HCT116 (cell line): ENCODE data around the gene UMODL1. TPM values are rescaled to one million over a fixed set of nuclear protein-coding genes. Genes with fewer than 3 reads are reported as not detected.

ENCODE experiments used
- ATAC-seq: fragments of 200-7000 bp; cut with Tn5 transposase; 2 replicates; pipeline ENCODE4 v1.9.1; 2020; ENCODE audit warnings: mild to moderate bottlenecking, moderate library complexity
- BruUV-seq: library from RNA; stranded (reverse); fragments of 400-500 nt; replicated peaks from 2 replicates; lab custom pipeline; 2021; lab: Mats Ljungman, UMichigan
- CTCF ChIA-PET: fragments of 300-600 bp; sonication (Branson Sonifier 250); formaldehyde crosslinking; loops from one replicate; lab custom pipeline; 2021; ENCODE audit warnings: antibody characterized with exemption; lab: Charles Lee
- POLR2A ChIA-PET: fragments of 300-600, 350-600 bp; sonication (Branson Sonifier 250); formaldehyde crosslinking; loops from one replicate; lab custom pipeline; 2021; ENCODE audit warnings: antibody characterized with exemption; lab: Charles Lee
- RAD21 ChIA-PET, 2 experiments: fragments of 300-600 bp; sonication (Branson Sonifier 250); formaldehyde crosslinking; loops; one replicate each; lab custom pipeline; 2023; ENCODE audit warnings: low total read pairs in 2 of 2; ENCODE audit not compliant: uncharacterized antibody in 2 of 2, unreplicated experiment in 2 of 2, low non-redundant PET in 1 of 2; lab: Charles Lee
- DNase-seq: peaks from one replicate; pipeline ENCODE4 v3.0.0-alpha.2; 2010; ENCODE audit warnings: low read depth, low spot score
- H2AFZ ChIP-seq: fragments of 200-600 bp; shearing (Covaris generic), sonication (generic); 2 replicates; pipeline ENCODE4 v1.6.1; 2017; ENCODE audit warnings: low read depth, mixed run types, mixed read lengths, antibody characterized with exemption, low read length; ENCODE audit not compliant: poor library complexity, severe bottlenecking
- H3K27ac ChIP-seq: 2 replicates; pipeline ENCODE4 v1.5.1; 2012; ENCODE audit warnings: low read depth, low read length
- H3K27me3 ChIP-seq: fragments of 200-600 bp; sonication (generic); 2 replicates; pipeline ENCODE4 v1.6.1; 2016; ENCODE audit warnings: mixed run types, low read length, mixed read lengths; ENCODE audit not compliant: insufficient read depth
- H3K36me3 ChIP-seq, 2 experiments: fragments of 200-500 bp in 1 of 2; fragments of 200-600 bp in 1 of 2; sonication (Bioruptor generic) in 1 of 2; sonication (generic) in 1 of 2; 2 replicates each; pipeline versions ENCODE4 v1.5.1 to v1.6.1; 2014 to 2016; ENCODE audit warnings: low read length in 2 of 2, inconsistent platforms in 1 of 2, mixed read lengths in 1 of 2, mixed run types in 1 of 2; ENCODE audit not compliant: insufficient read depth in 2 of 2, control insufficient read depth in 1 of 2
- H3K4me1 ChIP-seq, 2 experiments: fragments of 200-600 bp in 1 of 2; sonication (generic) in 1 of 2; 2 replicates each; pipeline versions ENCODE4 v1.5.1 to v1.6.1; 2012 to 2017; ENCODE audit warnings: low read length in 2 of 2, inconsistent platforms in 1 of 2, mild to moderate bottlenecking in 1 of 2, mixed read lengths in 1 of 2, mixed run types in 1 of 2, moderate library complexity in 1 of 2; ENCODE audit not compliant: insufficient read depth in 2 of 2, control insufficient read depth in 1 of 2
- H3K4me2 ChIP-seq: fragments of 200-600 bp; sonication (generic); 2 replicates; pipeline ENCODE4 v1.6.1; 2017; ENCODE audit warnings: mixed run types, low read length, mixed read lengths
- H3K4me3 ChIP-seq, 2 experiments: fragments of 200-600 bp in 1 of 2; sonication (generic) in 1 of 2; replicated peaks in 1 of 2; 2 replicates each; pipeline ENCODE4 v1.5.1; 2011 to 2016; ENCODE audit warnings: low read length in 2 of 2, control low read depth in 1 of 2, low read depth in 1 of 2, mild to moderate bottlenecking in 1 of 2, mixed read lengths in 1 of 2, mixed run types in 1 of 2
- H3K79me2 ChIP-seq: fragments of 200-600 bp; sonication (generic); 2 replicates; pipeline ENCODE4 v1.6.1; 2017; ENCODE audit warnings: mild to moderate bottlenecking, mixed run types, low read length, moderate library complexity, mixed read lengths; ENCODE audit not compliant: insufficient read depth
- H3K9ac ChIP-seq: fragments of 200-600 bp; sonication (generic); 2 replicates; pipeline ENCODE4 v1.6.1; 2016; ENCODE audit warnings: low read length, mixed read lengths
- H3K9me2 ChIP-seq: fragments of 200-600 bp; sonication (generic), shearing (Covaris generic); 2 replicates; pipeline ENCODE4 v1.6.1; 2017; ENCODE audit warnings: mixed run types, mild to moderate bottlenecking, moderate library complexity; ENCODE audit not compliant: insufficient read depth
- H3K9me3 ChIP-seq, 2 experiments: fragments of 200-500 bp in 1 of 2; fragments of 200-600 bp in 1 of 2; sonication (Bioruptor generic) in 1 of 2; sonication (generic) in 1 of 2; 2 replicates each; pipeline ENCODE4 v1.6.1; 2014 to 2017; ENCODE audit warnings: low read length in 2 of 2, mixed read lengths in 2 of 2, inconsistent platforms in 1 of 2, low read depth in 1 of 2, mild to moderate bottlenecking in 1 of 2, mixed run types in 1 of 2, moderate library complexity in 1 of 2; ENCODE audit not compliant: control insufficient read depth in 1 of 2, insufficient read depth in 1 of 2
- H4K20me1 ChIP-seq: fragments of 200-600 bp; sonication (generic), shearing (Covaris generic); 2 replicates; pipeline ENCODE4 v1.6.1; 2017; ENCODE audit warnings: mixed run types, mild to moderate bottlenecking, moderate library complexity; ENCODE audit not compliant: insufficient read depth
- ATF3 ChIP-seq: IDR thresholded peaks from 2 replicates; pipeline ENCODE4 v1.6.1; 2012
- CBX3 ChIP-seq: IDR thresholded peaks from 2 replicates; pipeline ENCODE4 v1.6.1; 2012; ENCODE audit warnings: low read depth
- CEBPB ChIP-seq: IDR thresholded peaks from 2 replicates; pipeline ENCODE4 v1.6.1; 2012; ENCODE audit warnings: low read depth
- EGR1 ChIP-seq: IDR thresholded peaks from 2 replicates; pipeline ENCODE4 v1.6.1; 2012; ENCODE audit warnings: low read depth
- EZH2 ChIP-seq: fragments of 200-600 bp; sonication (generic); IDR thresholded peaks from 2 replicates; pipeline ENCODE4 v1.6.1; 2017; ENCODE audit warnings: antibody characterized with exemption, mixed run types
- FOSL1 ChIP-seq: IDR thresholded peaks from 2 replicates; pipeline ENCODE4 v1.6.1; 2012; ENCODE audit warnings: low read depth
- POLR2A ChIP-seq: IDR thresholded peaks from 2 replicates; pipeline ENCODE4 v1.7.0; 2011; ENCODE audit warnings: borderline replicate concordance; ENCODE audit not compliant: insufficient read depth, insufficient read length; ENCODE audit errors: extremely low read depth
- RAD21 ChIP-seq: IDR thresholded peaks from 2 replicates; pipeline ENCODE4 v1.6.1; 2012; ENCODE audit warnings: low read depth, mild to moderate bottlenecking
- REST ChIP-seq: IDR thresholded peaks from 2 replicates; pipeline ENCODE4 v1.6.1; 2012; ENCODE audit warnings: low read depth
- YY1 ChIP-seq: IDR thresholded peaks from 2 replicates; pipeline ENCODE4 v1.6.1; 2011; ENCODE audit warnings: low read length, low read depth, moderate library complexity, mild to moderate bottlenecking; ENCODE audit not compliant: insufficient replicate concordance; ENCODE audit errors: extremely low read depth
- intact Hi-C: fragments of 100-400 bp; cut with micrococcal nuclease; formaldehyde crosslinking; loops from 2 replicates; pipeline ENCODE4 v1.10.0; 2022
- total RNA-seq: library from RNA; stranded (reverse); gene quantifications from one replicate; pipeline ENCODE4 v1.2.1, GENCODE V29; 2021; ENCODE audit not compliant: unreplicated experiment

The UMODL1 gene
- total RNA-seq, 1 experiment from 2014 or later, result not detected

- Histone ChIP-seq H3K4me3 (no peak overlapping the region), H3K27ac (no peak overlapping the region), H3K36me3 (no peaks in the 10 kb centered on the region), H3K9ac (no peak overlapping the region), H3K4me2 (no peak overlapping the region), H3K27me3 (peaks cover 15% of the 10 kb centered on the region; the same call in 1 of the 2 replicates), H3K4me1 (peaks cover under 1 to 7% of the 10 kb centered on the region in 2 experiments; a peak in 3 of 4 replicates), H3K79me2 (no peaks in the 10 kb centered on the region), H3K9me3 (no peaks in the 10 kb centered on the region), H3K9me2 (no peaks in the 10 kb centered on the region), H2AFZ (no peak overlapping the region), H4K20me1 (no peaks in the 10 kb centered on the region)
- intact Hi-C loops, result no loop called here
- CTCF ChIA-PET, result interaction anchor here (1.2 kb wide), 1 partner anchor 10 kb away, joined by 3 read pairs; no protein-coding TSS in a partner anchor
- TF ChIP-seq EGR1, result no peak
- no peak for TF ChIP-seq YY1
- no peak for TF ChIP-seq POLR2A
- no peak for TF ChIP-seq FOSL1
- TF ChIP-seq REST, result no peak
- TF ChIP-seq CEBPB, result no peak
- no peak for TF ChIP-seq RAD21
- no peak for TF ChIP-seq CBX3
- no peak for TF ChIP-seq ATF3
- no peak for TF ChIP-seq EZH2
- RAD21 ChIA-PET, result no interaction called here
- POLR2A ChIA-PET, result no interaction called here
- DNase-seq (no peak), ATAC-seq (no peak)
- no TSS peak for BruUV-seq
These were observed 49.2 kb downstream of the UMODL1 start for GRCh38 chr21:42120101-42120902.
